ENCODE measurements around the gene CXXC1.
"Not testable (repeated sequence)": the region's sequence is repeated elsewhere in the genome, so short reads cannot be mapped to it uniquely, and the experiment has no call there.

CXXC1 gene

GRCh38 chr18:50287441-50288347, at the start of gene CXXC1:
Gene CXXC1, minus strand, starts transcription at chr18:50287692. Its CDS starts 103 bp downstream, at chr18:50287589.
- DNase-seq: peak; percentile 96

GRCh38 chr18:50334546-50335152, 47.2 kb upstream of the CXXC1 start:
- DNase-seq: no peak

GRCh38 chr18:50331691-50332090, 44.2 kb upstream of the CXXC1 start:
- DNase-seq: no peak

- DNase-seq: no peak
Observed at GRCh38 chr18:50330176-50330575, 42.7 kb upstream of the CXXC1 start.

GRCh38 chr18:50327983-50328382, 40.5 kb upstream of the CXXC1 start:
- no peak for DNase-seq

GRCh38 chr18:50320719-50321118, 33.2 kb upstream of the CXXC1 start:
- no peak for DNase-seq

GRCh38 chr18:50315100-50315871, 27.8 kb upstream of the CXXC1 start:
- no peak for DNase-seq

GRCh38 chr18:50313873-50314460, 26.5 kb upstream of the CXXC1 start:
- no peak for DNase-seq

- DNase-seq: no peak
Observed at GRCh38 chr18:50313031-50313607, 25.6 kb upstream of the CXXC1 start.

- no peak for DNase-seq
Observed at GRCh38 chr18:50312296-50313030, 25.0 kb upstream of the CXXC1 start.

GRCh38 chr18:50311650-50312049, 24.2 kb upstream of the CXXC1 start:
- DNase-seq: peak; percentile 1

GRCh38 chr18:50310080-50310479, 22.6 kb upstream of the CXXC1 start:
- no peak for DNase-seq

- DNase-seq: not testable (repeated sequence)
Observed at GRCh38 chr18:50308851-50309250, 21.4 kb upstream of the CXXC1 start.

GRCh38 chr18:50307738-50308470, 20.4 kb upstream of the CXXC1 start:
- peak; percentile 94 for DNase-seq

- DNase-seq: no peak
Observed at GRCh38 chr18:50307400-50307737, 19.9 kb upstream of the CXXC1 start.

- no peak for DNase-seq
Observed at GRCh38 chr18:50306944-50307343, 19.5 kb upstream of the CXXC1 start.

- DNase-seq: no peak
Observed at GRCh38 chr18:50301074-50301473, 13.6 kb upstream of the CXXC1 start.

- no peak for DNase-seq
Observed at GRCh38 chr18:50299626-50300388, 12.3 kb upstream of the CXXC1 start.

- no peak for DNase-seq
Observed at GRCh38 chr18:50298443-50299284, 11.2 kb upstream of the CXXC1 start.
